Measurements from ENCODE around the gene YARS1.
"Not testable (repeated sequence)": the region's sequence is repeated elsewhere in the genome, so short reads cannot be mapped to it uniquely, and the experiment has no call there.

Gene YARS1

DNA sequence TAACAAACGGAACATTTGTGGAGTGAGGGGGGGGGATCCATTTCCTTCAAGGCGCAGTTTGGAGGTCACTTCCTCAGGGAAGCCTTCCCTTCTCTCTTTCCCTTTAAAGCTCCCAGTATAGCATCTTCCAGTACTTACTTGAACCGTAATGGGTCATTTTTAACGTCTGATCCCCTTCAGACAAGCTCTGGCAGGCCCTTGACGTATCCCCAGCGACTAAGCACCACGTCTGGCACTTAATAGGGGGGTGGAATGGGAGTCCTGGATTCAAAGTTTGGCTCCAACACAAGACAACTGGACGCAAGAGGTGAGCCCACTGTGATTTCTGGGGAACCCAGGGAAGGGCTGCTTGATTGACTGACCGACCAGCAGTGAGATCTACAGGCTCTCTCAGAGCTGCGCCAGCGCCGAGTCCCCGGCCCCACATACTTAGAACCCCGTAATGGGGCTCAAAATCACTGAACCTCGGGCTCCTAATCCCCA lies 441 bp downstream of the YARS1 start:
- peak; percentile 26 for DNase-seq (ENCODE audit: low spot score)

DNA sequence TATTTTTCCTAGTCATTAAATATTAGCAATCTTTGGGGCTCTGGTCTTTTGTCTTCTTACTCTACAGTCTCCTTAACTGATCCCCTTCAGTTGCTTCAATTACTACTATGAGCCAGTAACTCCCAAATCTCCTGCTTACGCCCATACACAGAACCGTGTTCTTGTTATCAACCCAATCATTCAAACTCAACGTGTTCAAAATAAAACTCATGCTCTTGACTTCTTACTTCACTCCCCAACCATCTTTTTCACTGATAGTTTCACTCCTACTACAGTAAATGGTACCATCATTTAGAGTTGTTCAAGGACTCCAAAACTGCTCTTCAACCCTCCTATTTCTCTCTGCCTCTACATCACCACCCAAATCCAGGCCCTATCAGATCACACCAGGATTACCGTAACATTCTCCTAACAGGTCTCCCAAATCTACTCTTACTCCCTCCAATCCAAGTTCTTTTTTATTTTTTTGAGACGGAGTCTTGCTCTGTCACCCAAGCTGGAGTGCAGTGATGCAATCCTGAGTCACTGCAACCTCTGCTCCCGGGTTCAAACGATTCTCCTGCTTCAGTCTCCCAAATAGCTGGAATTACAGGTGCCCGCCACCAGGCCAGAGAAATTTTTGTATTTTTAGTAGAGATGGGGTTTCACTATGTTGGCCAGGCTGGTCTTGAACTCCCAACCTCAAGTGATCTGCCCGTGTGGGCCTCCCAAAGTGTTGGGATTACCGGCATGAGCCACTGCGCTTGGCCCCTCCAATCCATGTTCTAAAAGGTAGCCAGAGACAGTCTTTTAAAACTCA lies 3.0 kb downstream of the YARS1 start:
- no peak for DNase-seq (ENCODE audit: low spot score)

DNA sequence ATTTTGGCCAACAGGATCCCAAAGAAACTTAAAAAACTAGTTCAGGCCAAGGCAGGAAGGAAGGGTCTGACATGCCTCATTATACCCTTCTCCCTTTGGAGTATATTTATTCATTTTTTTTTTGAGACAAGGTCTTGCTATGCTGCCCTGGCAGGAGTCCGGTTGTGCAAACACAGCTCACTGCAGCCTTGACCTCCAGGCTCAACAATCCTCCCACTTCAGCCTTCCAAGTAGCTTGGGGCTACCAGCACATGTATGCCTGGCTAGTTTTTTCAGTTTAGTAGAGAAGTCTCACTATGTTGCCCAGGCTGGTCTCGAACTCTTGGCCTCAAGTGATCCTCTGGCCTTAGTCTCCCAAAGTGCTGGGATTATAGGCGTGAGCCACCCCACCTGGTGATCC lies 5.2 kb downstream of the YARS1 start:
- no peak for DNase-seq (ENCODE audit: low spot score)

DNA sequence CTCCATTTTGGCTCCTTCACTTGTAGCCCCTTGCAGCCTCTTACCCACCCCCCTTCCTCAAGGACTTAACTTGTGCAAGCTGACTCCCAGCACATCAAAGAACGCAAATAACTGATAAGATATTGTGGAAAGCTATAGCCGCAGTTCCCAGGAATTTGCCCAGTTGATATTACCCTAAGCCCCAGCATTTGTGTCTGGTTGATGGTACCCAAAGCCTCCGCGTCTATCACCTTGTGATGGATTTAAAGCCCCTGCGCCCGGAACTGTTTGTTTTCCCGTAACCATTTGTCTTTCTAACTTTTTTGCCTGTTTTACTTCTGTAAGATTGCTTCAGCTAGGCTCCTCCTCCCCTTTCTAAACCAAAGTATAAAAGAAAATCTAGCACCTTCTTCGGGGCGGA lies 5.9 kb downstream of the YARS1 start:
- DNase-seq (ENCODE audit: low spot score), result no peak

DNA sequence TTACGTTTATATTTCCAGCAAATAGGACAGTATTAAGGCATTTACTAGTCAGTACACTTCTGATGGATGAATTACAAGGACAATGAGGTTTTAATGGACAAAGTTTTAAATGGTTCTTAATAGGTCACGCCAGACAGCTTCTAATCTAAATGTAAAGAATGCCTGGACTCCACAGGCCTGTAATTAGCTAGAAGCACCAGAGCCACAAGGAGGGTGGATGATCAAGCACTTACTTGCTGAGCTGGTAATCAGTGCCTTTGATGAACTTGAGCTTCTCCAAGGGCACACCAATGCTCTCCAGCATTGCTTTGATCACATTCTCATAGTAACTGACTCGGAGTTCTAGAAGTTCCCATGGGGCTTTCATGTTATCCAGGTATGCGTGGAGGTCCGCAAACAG lies 6.8 kb downstream of the YARS1 start:
- no peak for DNase-seq (ENCODE audit: low spot score)

DNA sequence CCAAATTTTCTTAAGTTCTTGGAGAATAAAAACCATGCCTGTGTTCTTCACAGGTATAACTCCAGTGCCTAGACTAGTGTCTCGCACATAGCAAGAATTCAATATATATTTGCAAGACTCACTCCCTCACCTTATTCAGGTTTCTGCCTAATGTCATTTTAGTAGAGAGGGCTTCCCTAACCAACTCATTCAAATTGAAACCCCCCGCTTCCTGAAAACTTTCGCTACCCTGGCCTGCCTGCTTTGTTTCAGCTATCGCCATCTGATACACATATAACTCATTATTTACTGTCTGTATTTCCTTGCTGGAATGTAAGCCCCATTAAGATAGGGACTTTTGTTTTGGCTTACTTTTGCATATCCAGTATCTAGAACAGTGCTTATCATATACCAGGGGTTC lies 8.6 kb downstream of the YARS1 start:
- no peak for DNase-seq (ENCODE audit: low spot score)

DNA sequence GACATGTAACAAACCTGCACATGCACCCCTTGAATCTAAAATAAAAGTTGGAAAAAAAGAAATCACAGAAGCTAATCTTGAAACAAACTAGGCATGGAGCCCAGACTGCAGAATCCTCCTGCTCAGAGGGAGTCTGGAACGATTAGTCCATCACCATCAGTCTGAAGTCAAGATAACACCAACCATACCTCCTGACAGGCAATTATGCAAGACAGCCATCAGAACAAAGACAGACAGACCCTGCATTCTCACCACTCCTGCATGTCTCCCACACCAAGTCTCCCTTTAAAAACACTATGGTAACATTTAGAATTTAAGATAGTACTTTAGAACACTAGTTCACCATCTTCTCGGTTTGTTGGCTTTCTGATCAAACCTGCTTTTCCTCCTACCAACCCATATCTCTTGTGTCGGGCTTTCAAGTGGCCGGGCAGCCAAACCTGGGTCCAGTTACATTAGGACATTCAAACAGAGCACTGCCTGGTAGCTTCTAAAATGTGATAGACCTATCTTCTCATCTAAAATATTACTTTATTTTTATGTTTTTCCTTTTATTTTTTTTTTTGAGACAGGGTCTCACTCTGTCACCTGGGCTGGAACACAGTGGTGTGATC lies 10.1 kb downstream of the YARS1 start:
- no peak for DNase-seq (ENCODE audit: low spot score)

DNA sequence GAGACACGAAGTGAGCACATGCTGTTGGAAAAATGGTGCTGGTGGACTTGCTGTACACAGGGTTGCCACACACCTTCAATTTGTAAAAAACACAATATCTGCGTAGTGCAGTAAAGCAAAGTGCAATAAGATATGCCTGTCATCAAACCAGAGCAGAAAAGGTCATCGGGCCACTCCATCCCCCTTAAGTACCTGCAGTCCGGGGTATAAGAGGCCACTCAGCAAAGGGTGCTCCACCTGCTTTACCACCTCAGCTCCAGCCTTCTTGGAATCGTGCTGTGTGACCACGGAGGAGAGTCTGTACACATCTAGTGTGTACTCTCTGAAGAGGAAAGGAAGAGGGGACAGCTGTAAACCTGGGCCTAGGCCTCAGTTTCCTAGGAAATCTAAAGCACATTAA lies 10.9 kb downstream of the YARS1 start:
- no peak for DNase-seq (ENCODE audit: low spot score)

DNA sequence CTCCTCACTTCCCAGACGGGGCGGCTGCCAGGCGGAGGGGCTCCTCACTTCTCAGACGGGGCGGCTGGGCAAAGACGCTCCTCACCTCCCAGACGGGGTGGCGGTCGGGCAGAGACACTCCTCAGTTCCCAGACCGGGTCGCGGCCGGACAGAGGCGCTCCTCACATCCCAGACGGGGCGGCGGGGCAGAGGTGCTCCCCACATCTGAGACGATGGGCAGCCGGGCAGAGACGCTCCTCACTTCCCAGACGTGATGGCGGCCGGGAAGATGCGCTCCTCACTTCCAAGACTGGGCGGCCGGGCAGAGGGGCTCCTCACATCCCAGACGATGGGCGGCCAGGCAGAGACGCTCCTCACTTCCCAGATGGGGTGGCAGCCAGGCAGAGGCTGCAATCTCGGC lies 12.7 kb downstream of the YARS1 start:
- not testable (repeated sequence) for DNase-seq (ENCODE audit: low spot score)

DNA sequence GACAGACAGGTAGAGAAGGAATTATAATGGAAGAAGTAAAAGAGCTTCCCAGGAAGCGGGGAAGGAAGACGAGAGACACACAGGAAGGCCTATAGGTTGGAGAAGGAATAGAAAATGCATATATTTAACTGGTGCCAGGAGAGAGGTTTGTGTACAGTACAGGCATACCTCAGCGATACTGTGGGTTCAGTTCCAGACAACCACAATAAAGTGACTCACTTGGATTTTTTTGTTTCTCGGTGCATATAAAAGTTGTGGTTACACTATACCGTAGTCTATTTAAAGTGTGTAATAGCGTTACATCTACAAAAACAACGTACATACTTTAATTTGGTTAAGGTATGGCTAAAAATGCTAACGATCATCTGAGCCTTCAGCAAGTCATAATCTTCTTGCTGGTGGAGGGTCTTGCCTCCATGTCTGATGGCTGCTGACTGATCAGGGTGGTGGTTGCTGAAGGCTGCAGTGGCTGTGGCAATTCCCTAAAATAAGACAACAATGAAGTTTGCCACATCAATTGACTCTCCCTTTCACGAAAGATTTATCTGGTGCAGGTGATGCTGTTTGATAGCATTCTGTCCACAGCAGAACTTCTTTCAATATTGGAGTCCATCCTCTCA lies 16.0 kb downstream of the YARS1 start:
- DNase-seq (ENCODE audit: low spot score), result no peak

DNA sequence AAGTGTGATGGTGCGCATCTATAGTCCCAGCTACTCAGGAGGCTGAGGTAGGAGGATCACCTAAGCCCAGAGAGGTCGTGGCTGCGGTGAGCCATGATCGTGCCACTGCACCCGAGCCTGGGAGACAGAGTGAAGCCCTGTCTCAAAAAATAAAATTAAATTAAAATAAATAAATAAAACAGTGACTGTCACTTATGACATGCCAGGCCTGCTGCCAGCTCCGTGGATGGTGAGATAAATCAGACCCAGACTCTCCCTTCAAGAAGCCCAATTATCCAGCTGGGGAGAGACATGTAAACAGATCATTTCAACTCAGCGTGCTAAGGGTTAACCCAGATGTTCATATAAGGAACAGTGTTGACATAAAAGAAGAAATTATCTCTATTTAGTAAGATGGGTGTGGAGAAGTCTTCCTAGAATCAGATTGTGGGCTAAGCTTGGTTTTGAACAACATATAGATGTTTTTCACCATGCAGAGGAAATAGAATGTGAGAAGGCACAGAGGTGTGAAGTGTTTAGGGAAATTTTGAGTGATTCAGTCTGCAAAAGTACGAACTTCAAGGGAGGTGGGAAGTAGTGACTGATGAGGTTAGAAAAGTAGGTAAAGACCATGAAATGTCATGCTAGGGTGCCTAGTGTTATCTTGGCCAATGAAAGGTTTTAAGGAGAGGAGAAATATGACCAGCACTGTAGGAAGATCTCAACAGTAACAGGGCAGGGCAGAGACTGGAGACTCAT lies 18.3 kb downstream of the YARS1 start:
- DNase-seq (ENCODE audit: low spot score), result no peak

DNA sequence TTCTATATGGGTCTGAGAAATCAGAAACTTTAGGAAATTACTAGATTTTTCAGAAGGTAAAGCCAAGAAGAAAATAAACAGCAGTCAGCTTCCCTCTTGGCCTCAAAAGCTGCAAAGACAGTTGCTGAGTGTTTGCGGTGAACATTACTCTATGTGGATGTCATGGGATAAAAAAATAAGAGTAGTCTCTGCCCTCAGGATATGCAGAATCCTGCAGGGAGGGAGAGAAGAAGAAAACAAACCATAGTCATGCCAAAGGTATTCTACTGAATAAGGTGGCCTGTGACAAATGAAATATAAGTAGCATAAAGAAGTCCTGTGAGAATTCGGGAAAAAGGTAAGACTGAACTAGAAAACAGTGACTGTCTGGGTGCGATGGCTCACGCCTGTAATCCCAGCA lies 19.0 kb downstream of the YARS1 start:
- no peak for DNase-seq (ENCODE audit: low spot score)

DNA sequence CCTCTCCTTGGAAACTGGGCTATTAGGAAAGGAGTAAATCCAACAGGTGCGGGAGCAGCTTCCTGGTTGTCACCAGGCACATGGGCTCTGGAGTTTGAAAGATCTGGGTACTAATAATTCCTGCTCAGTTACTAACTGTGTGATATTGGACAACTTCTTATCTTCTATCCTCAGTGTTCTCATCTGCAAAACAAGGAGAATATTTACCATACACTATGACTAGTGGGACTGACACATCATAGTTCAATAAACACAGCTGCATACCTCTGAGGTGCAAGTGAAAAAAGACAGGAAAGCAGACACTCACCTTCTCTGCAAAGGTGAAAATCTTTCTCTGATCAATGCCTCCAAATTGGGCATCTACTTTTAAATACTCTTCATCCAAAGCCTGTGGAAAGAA lies 19.7 kb downstream of the YARS1 start:
- no peak for DNase-seq (ENCODE audit: low spot score)

DNA sequence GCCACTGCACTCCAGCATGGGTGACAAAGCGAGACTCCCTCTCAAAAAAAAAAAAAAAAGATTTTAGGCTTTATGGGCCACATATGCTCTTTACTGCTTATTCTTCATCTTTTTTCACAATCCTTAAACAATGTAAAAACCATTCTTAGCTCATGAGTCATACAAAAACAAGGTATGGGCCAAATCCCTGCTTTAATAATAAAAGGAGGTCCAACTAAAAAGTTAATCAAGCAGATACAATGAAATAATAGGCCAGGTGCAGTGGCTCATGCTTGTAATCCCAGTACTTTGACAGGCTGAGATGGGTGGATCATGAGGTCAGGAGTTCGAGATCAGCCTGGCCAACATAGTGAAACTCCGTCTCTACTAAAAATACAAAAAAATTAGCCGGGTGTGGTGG lies 21.4 kb downstream of the YARS1 start:
- DNase-seq (ENCODE audit: low spot score), result not testable (repeated sequence)

DNA sequence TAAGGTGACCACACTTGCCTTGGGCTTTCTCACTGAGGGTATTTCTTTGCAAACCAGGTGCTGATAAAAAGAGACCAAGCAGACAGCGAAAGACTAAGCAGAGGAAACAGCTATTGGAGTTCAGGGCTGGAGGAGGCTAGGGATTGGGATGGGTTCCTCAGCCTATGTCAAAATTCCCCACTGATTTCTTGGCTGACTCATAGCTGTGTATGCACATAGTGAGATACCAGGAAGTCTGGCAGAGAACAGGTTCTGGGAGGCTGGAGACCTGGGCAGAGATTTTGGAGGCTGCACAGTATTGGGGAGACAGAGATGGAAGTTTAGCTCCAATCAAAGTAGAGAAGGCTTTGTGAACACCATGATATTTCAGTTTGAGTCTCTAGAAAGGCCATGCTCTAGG lies 25.3 kb downstream of the YARS1 start:
- no peak for DNase-seq (ENCODE audit: low spot score)

DNA sequence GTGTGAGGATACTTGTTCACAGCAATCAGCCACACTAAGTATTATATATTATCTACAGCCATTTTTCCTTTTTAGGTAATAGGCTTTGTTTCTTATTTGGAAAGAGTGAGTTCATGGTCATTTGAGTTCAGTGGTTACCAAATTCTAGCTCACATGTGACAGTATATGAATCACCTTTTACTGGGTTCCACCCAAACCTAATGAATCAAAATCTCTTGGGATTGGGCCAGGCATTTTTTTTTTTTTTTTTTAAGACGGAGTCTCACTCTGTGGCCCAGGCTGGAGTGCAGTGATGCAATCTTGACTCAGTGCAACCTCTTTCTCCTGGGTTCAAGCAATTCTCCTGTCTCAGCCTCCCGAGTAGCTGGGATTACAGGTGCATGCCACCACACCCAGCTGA lies 27.8 kb downstream of the YARS1 start:
- not testable (repeated sequence) for DNase-seq (ENCODE audit: low spot score)

DNA sequence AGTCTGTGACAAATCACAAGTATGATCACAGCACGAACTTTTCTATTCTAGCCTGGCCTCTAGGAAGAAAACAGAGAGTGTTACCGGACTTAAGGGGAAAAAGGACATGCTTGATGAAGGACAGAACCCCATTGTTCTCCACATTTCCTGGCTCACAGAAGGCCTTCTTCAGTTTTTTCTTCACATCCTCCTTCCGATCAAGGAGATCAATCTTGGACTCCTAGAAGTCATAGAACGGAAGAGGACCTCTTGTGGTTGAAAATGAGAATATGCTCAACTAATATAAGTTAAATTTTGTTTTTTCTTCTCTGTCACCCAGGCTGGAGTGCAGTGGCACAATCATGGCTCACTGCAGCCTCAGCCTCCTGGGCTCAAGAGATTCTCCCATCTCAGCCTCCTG lies 30.3 kb downstream of the YARS1 start:
- peak; percentile 18 for DNase-seq (ENCODE audit: low spot score)

DNA sequence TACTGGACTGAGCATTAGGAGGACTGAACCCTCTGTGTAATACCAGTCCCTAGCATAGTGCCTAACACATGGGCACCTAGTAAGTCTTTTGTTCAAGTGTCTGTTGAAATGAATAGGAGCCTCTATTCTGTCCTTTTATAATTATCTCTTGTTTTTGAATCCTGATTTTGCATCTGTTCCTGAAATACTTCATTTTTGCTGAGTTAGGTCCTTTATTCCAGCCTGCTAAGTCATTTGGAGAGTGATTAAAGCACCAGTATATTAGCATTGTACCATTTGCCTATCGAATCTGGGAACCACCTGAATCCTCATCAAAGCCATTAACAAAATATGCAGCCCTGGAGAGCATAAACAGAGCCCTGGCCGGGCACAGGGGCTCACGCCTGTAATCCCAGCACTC lies 32.3 kb downstream of the YARS1 start:
- DNase-seq (ENCODE audit: low spot score), result peak; percentile 13

DNA sequence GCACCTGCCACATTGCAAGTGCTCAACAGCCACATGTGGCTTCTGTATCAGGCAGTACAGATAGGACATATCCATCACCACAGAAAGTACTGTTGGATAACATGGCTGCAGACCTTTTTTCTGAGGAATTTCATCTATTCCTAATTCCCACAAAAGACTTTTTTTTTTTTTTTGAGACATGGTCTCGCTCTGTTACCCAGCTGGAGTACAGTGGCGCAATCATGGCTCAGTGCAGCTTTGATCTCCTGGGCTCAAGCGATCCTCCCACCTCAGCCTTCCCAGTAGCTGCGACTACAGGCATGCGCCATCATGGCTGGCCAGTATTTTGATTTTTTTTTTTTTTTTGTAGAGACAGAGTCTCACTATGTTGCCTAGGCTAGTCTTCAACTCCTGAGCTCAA lies 33.3 kb downstream of the YARS1 start:
- DNase-seq (ENCODE audit: low spot score), result no peak

DNA sequence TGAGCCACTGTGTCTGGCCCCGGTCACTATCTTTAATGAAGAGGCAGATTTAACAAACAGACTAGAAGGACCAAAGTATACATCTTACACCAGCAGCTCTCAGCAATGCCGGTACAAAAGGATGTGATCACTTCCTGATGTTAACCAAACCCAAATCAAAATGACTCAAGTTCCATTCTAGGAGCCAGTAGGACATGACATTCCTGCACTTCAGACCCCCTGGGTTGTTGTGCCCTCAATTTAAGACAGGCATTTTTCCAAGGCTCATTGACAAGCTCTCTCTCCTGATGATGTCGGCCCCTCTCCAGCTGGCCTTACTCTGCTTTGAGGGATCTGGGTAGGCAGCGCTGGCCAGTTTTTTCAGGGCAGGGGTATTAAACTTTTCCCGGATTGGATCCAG lies 35.1 kb downstream of the YARS1 start:
- DNase-seq (ENCODE audit: low spot score), result no peak

DNA sequence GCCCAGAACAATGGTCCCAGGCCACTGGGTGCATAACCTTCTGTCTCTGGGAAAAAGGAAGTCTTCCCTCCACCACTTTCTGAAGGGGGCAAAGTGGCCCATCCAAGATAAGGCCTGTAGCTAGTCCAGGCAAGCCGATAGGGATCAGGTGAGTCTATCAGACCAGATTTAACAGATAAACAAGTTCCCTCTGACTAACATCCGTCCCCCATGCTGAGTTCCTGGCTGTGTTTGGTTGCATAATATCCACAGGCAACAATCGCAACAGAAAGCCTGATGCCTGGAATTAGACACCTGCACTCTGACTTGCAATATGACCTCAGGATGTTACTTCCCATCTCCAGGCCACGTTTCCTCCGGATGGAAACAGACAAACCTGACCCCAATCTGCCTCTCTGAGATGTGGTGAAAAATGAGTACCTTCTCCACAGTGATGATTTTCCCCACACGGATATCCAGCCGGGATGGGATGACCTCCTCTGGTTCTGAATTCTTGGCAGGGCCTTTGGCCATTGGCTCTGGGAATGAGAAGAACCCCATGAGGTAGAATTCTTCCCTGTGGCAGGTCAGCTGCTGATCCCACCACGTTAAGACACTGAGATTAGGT lies 36.4 kb downstream of the YARS1 start:
- no peak for DNase-seq (ENCODE audit: low spot score)

DNA sequence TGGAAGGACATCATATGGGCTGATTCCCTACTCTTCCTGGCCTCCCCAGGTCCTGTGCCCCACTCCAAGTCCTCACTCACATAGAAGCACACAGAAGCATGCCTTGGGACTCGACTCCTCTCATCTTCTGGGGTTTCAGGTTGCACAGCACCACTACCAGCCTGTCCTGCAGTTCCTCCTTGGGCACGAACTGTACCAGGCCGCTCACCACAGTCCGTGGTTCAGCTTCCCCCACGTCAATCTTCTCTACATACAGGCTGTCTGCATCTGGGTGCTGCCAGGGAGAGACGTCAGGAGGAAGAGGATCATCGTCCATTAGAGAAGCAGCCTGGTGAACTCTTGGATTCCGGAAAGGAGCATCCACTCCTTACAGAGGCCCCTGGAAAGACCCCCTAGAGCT lies 37.2 kb downstream of the YARS1 start:
- DNase-seq (ENCODE audit: low spot score), result no peak

Data from pons (tissue), 1 donor.